ENCODE measurements around the gene FOSL2. TPM values are rescaled to one million over a fixed set of nuclear protein-coding genes. Genes with fewer than 3 reads are reported as not detected.

The FOSL2 gene
- total RNA-seq, 1 donor from 2014 or later, result 259 TPM

- no peak for DNase-seq (ENCODE audit: low spot score)
Observed at GRCh38 chr2:28449488-28450395, 57.1 kb downstream of the FOSL2 start.

DNA sequence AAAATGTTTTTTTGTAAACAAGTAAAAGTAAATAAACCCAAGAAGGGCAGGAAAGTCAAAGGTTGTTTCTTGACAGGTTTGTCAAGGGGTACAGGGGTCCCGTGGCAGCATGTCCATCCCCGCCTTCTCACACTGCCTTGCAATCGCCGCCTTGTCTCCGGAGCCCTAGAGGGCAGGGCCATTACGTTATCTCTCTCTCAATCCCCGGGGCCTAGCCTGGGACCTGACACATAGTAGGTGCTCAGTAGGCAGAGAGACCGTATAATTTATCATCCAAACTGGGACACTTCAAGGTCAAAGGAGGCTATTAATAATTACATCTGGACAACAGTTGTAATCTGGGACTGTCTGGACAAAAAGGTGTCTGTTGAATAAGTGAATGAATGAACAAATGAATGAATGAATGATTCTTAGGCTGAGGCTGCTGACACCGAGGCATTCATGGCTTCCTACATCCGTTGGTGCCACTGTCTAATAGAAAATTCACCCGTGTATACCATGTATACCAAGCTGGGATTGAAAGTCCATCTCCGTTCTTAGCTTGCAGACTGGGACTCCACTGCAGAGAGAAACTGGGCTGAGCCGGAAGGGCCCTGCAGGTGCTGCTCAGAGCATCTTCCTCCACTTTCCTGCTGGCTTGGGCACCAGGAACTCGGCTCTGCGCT is 58.4 kb downstream of the FOSL2 start:
- DNase-seq (ENCODE audit: low spot score), result no peak

DNA sequence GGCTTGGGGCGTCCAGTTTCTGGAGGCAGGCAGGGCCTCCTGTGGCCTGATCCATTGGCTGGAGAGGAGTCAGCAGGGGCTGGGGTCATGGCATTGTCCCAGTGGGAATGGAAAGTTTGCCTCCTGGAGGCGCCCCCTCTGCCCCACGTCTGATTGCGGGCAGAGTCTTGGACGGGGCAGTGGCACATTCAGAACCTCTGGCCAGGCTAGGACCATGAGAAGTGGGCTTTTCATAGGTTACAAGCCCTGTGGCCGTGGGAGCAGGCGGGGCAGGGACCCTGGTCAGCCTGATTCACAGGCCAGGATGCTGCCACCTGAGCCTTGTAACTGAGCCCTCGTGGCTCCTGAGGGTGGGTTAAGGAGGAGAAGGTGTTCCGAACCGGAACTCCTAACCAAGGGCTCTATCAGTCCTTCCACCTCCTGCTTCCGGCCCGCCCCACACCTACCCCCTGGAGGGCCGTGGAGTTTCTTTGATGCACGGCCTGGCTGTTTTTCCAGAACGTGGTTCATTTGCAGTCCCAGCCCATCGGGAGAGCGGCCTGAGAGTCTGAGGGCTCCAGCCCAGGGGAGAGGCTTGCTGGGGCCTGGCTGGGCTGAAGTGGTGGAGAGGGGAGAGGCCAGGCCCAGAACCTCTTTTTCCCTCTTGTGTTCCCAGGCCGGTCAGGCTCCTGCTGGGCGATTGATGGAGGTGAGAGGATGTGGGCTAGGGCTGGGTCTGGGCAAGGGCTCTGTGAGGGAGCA is 59.3 kb downstream of the FOSL2 start:
- DNase-seq (ENCODE audit: low spot score), result no peak

DNA sequence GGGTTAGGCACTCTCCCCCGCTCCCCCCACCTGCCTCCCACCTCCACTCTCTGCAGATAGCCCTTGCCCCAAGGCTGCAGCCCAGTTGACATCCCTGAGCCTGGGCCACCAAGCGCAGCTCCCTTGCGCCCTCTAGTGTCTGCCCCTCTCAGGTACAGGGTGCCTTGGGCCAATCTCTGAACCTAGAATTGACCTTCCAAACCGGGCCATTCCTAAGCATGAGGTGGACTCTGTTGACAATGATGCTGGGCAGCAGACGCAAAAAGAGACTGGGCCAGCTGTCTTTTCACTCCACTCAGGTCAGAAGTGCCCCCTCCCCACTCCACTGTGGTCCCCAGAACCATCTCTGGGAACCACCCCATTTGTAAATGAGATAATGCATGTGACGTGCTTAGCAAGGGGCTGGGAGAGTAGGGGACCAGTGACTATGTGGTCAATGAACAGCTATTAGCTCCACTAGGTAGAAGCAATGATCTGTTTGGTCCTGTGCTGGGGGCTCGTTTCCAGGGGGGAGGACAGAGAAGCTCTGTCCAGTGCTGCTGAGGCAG is 60.0 kb downstream of the FOSL2 start:
- DNase-seq (ENCODE audit: low spot score), result peak; percentile 82

DNA sequence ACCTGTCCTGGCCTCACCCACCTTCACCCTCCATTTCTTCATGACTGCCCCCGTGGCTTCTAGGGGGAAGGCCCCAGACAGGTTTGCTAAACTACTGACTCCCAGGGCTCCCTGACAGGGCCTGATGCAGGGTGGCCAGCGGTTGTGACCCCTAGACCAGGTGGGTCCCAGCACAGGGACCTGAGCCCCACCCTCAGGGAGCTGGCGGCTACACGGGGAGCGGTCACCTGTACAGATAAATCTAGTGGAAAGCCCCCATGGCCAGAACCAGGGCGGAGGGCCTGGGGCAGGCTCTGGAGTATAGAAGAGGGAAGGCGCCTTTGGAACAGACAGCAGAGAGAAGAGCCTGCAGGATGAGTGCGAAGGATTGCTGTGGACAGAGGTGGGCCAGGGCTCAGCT is 60.7 kb downstream of the FOSL2 start:
- no peak for DNase-seq (ENCODE audit: low spot score)

DNA sequence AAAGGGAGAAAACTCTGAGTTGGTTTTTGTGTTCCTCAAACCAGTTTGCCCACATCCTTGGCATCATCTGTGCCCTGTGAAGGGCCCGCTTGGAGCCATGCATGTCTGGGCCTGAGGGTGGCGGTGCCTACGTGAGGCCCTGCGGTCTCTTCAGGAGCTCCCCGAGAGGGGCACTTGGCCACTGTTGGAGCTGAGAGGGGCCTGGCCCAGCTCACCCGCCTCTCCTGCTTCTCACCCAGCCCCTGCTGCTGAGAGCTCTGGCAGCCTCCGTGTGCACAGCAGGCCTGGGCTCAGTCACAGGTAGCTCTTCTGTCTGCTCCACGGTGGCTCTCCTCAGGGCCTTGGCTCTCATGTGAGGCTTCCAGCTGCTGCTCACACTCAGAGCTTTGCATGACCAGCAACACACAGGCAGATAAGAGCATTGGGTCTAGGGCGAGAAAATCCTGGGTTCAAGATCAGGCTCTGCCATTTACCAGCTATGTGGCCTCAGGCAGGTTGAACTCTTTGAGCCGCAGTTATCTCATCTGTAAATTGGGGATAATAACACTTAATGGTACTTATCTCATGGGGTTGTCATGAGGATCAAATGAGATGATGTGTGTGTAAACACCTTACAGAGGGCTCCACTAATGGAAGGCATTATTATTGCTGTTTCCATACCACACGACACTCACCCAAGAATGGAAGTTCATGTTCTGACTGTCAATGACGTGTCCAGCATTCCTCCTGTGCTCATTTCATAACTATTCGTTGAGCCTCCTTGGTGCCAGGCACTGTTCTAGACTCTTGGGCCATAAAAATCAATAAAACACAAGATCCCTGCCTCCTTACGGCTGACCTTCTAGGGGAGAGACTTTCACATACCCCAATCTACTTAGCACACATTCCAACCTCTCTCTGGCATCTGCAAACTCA is 61.6 kb downstream of the FOSL2 start:
- peak; percentile 85 for DNase-seq (ENCODE audit: low spot score)

DNA sequence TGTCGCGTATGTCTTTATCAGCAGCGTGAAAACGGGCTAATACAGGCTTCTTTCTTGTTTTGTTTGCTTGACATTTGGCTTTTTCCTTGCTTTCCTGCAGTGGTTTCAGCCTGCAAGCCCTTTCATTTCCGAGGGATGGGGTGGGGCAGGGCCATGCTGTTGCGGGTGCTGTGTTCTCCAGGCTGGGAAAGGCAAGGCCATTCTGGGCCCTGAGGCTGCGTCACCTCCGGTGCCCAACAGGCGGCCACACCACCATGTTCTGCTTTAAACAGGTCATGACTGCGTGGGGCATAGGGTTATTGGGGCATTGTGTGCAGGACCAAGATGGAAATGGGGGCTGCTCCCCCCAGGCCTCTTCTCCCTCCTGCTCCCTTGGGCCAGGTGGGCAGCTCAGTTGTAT is 64.6 kb downstream of the FOSL2 start:
- no peak for DNase-seq (ENCODE audit: low spot score)

- no peak for DNase-seq (ENCODE audit: low spot score)
Observed at GRCh38 chr2:28461056-28461455, 68.4 kb downstream of the FOSL2 start.

GRCh38 chr2:28462122-28462521 is 69.5 kb downstream of the FOSL2 start:
- DNase-seq (ENCODE audit: low spot score), result no peak

DNA sequence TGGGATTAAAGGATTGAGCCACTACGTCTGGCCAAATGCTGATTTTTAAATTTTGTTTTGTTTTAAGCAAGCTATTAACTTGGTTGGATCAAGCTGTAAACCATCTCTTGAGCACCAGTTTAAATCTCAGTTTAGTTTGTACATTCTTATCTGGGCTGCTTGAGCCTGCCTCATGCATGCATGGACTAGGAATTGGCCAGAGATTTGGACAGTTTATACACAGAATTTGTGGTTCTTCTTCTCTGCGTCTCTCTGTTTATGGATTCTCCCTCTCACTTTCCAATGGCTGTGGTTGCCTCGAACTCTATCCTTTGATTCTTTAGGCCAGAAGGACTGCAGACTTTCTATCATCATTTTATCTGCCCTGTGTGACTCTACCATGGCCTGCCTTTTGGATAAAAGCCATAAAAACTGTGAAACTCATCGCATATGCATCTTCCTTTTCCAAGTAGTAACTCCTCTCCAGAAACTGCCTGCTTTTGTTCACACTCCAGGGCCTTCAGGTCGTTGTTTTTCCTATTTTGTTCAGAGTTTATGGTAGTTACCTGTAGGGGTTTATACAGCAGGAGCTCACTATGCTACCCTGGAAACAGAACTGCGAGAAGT is 70.7 kb downstream of the FOSL2 start:
- no peak for DNase-seq (ENCODE audit: low spot score)

GRCh38 chr2:28463893-28464292 is 71.2 kb downstream of the FOSL2 start:
- no peak for DNase-seq (ENCODE audit: low spot score)

DNA sequence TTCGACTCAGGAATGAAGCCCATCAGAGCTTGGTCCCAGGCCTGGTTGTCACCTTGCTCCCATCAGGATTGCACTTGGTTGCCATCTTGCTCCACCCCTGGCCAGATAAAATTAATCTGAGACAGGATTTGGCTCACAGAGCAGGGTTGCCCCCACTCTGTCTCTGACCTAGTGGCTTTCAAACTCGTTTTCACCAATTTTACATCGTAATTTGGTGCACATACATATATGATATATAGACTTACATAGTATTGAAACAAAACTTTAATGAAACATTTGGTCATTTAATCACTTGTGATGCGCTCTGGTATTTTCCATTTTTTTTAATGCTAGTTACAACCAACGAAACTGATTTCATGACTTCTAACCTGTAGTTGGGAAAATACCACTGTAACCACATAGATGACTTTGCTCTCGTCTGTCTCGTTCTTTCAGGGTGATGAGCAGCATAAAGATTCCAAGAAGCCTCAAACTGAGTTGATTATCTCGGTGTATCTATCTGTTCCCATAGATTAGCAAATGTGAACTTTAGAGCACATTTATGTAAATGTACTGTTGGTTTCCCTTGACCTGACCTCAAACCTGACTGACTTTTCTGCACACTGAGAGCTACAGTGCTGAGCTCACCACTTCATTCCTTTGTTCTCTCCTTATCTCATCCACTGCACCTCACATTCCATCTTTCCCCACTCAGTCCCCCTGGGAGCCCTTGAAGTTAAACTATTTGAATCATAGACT is 72.7 kb downstream of the FOSL2 start:
- no peak for DNase-seq (ENCODE audit: low spot score)

Other genes with a start within 250 kb of the FOSL2 start
- gene PLB1, start 103.2 kb downstream of the FOSL2 start, total RNA-seq, result 9.9 TPM

All from ureter (tissue), 1 donor.